ENCODE measurements around the gene MKRN2OS.
"Not testable (repeated sequence)": the region's sequence is repeated elsewhere in the genome, so short reads cannot be mapped to it uniquely, and the experiment has no call there.

MKRN2OS gene

GRCh38 chr3:12549971-12550760 is 4.9 kb upstream of the MKRN2OS start:
- Mint-ChIP-seq H3K27ac (no peak overlapping the region), H3K4me1 (no peaks in the 10 kb centered on the region), H3K9me3 (no peaks in the 10 kb centered on the region), H3K36me3 (no peaks in the 10 kb centered on the region), H3K4me3 (no peak overlapping the region)
- DNase-seq (ENCODE audit: low spot score in 2 of 2) (no peak), ATAC-seq (no peak)

DNA sequence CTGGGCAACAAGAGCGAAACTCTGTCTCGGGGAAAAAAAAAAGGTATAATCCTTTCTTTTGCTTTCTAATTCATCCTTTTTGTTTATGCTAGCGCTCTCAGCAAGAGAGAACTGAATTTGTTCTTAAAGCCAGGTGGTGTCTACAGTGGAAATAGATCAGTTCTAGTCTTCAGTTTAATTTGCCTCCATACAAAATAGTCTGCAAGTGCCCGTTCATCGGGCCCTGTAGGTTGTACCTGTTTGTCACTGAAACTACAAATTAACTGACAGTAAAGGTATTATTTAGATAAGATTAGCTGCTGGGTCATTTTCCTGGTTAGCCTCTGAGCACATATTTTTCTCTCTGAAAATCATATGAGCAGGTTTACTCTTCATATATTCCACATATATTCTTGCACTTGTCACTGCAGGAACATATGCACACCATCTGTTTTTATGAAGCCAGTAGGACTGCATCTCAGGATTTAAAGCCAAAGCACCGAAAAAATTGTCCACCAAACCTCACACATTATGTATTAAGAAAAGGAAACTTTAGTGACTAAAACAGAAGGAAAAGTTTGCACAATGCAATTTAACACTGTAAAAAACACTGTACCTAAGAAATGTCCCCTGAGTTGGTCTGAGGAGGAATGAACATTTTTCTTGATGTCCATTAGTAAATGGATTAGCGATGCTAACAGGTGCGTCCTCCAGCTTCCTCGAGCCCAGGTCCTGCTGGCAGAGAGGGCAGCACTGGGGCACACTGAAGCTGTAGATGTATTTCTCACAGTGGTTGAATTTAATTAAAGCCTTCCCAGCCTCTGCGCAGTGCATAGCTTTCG is 437 bp downstream of the MKRN2OS start:
- Mint-ChIP-seq H3K9me3 (no peaks in the 10 kb centered on the region), H3K4me1 (no peaks in the 10 kb centered on the region), H3K4me3 (no peak overlapping the region), H3K27ac (no peak overlapping the region), H3K36me3 (no peaks in the 10 kb centered on the region)
- ATAC-seq (no peak), DNase-seq (ENCODE audit: low spot score in 2 of 2) (no peak)

DNA sequence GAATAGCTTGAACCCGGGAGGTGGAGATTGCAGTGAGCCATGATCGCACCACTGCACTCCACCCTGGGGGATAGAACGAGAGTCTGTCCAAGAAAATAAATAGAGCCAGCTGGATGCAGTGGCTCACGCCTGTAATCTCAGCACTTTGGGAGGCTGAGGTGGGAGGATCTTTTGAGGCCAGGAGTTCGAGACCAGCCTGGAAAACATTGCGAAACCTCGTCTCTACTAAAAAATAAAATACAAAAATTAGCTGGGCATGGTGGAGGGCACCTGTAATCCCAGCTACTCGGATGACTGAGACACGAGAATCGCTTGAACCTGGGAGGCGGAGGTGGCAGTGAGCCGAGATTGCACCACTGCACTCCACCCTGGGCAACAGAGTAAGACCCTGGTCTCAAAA is 1.8 kb downstream of the MKRN2OS start:
- not testable (repeated sequence) for H3K4me3 Mint-ChIP-seq; H3K27ac Mint-ChIP-seq; H3K9me3 Mint-ChIP-seq; H3K36me3 Mint-ChIP-seq; ATAC-seq; DNase-seq (ENCODE audit: low spot score in 2 of 2); H3K4me1 Mint-ChIP-seq

- no peaks in the 10 kb centered on the region for H3K4me1 Mint-ChIP-seq
- ATAC-seq = no peak
- H3K36me3 Mint-ChIP-seq = peaks cover 7% of the 10 kb centered on the region
- H3K9me3 Mint-ChIP-seq = no peaks in the 10 kb centered on the region
- H3K4me3 Mint-ChIP-seq = no peak overlapping the region
- DNase-seq (ENCODE audit: low spot score in 2 of 2) = no peak
- no peak overlapping the region for H3K27ac Mint-ChIP-seq
Measured at GRCh38 chr3:12541625-12542024, 3.7 kb downstream of the MKRN2OS start.

DNA sequence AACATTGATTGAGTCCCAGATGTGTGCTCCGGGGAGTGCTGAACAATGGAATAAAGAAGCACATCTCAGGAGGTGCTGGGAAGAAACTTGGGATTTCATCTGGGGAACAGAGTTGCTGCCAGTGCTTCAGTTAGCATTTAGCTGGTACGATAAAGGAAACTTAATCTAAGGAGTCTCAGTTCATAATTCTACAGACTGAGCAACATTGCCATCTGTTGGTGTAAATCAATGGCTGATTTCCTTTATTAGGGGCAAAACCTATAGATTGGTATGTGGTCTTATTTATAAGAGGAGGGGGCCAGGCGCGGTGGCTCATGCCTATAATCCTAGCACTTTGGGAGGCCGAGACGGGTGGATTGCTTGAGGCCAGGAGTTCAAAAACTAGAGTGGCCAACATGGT is 8.9 kb downstream of the MKRN2OS start:
- H3K4me1 Mint-ChIP-seq = no peaks in the 10 kb centered on the region
- no peak overlapping the region for H3K4me3 Mint-ChIP-seq
- no peaks in the 10 kb centered on the region for H3K9me3 Mint-ChIP-seq
- no peak for DNase-seq (ENCODE audit: low spot score in 2 of 2)
- peak overlapping the region; percentile 36 for H3K27ac Mint-ChIP-seq
- H3K36me3 Mint-ChIP-seq = peaks cover 25% of the 10 kb centered on the region
- no peak for ATAC-seq

- Mint-ChIP-seq H3K4me1 (no peaks in the 10 kb centered on the region), H3K4me3 (no peak overlapping the region), H3K27ac (peak overlapping the region; percentile 7), H3K9me3 (no peaks in the 10 kb centered on the region), H3K36me3 (peaks cover 48% of the 10 kb centered on the region)
- ATAC-seq = peak; percentile 16
- DNase-seq (ENCODE audit: low spot score in 2 of 2) = no peak
Measured at GRCh38 chr3:12532182-12532581, 13.1 kb downstream of the MKRN2OS start.

- ATAC-seq (no peak), DNase-seq (ENCODE audit: low spot score in 2 of 2) (no peak)
- Mint-ChIP-seq H3K4me1 (no peaks in the 10 kb centered on the region), H3K36me3 (peaks cover 54% of the 10 kb centered on the region), H3K27ac (no peak overlapping the region), H3K9me3 (no peaks in the 10 kb centered on the region), H3K4me3 (no peak overlapping the region)
Measured at GRCh38 chr3:12527757-12528143, 17.5 kb downstream of the MKRN2OS start.

- ATAC-seq = no peak
- no peak for DNase-seq (ENCODE audit: low spot score in 2 of 2)
- H3K27ac Mint-ChIP-seq = no peak overlapping the region
- H3K4me1 Mint-ChIP-seq = no peaks in the 10 kb centered on the region
- no peak overlapping the region for H3K4me3 Mint-ChIP-seq
- no peaks in the 10 kb centered on the region for H3K9me3 Mint-ChIP-seq
- H3K36me3 Mint-ChIP-seq = peaks cover 23% of the 10 kb centered on the region
Measured at GRCh38 chr3:12522721-12523120, 22.6 kb downstream of the MKRN2OS start.

GRCh38 chr3:12521010-12521409 is 24.3 kb downstream of the MKRN2OS start:
- DNase-seq (ENCODE audit: low spot score in 2 of 2) = no peak
- Mint-ChIP-seq H3K4me1 (no peaks in the 10 kb centered on the region), H3K4me3 (no peak overlapping the region), H3K9me3 (no peaks in the 10 kb centered on the region), H3K36me3 (peaks cover 23% of the 10 kb centered on the region), H3K27ac (no peak overlapping the region)
- ATAC-seq = no peak

GRCh38 chr3:12518261-12519028 is 26.9 kb downstream of the MKRN2OS start:
- no peak overlapping the region for H3K4me3 Mint-ChIP-seq

DNA sequence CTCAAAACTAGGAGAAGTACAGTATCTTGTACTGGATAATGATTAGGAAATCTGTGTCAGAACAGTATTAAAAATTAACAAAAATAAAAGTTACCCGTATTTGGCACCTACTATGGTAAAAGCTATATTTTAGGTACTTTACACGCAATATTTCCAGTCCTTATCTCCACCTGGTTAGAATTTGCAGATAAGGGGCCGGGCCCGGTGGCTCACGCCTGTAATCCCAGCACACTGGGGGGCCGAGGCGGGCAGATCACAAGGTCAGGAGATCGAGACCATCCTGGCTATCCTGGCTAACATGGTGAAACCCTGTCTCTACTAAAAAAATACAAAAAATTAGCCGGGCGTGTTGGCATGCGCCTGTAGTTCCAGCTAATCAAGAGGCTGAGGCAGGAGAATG is 28.4 kb downstream of the MKRN2OS start:
- no peak for ATAC-seq
- H3K36me3 Mint-ChIP-seq = peaks cover 11% of the 10 kb centered on the region

More at GRCh38 chr3:12518261-12519028, 26.9 kb downstream of the MKRN2OS start:
- Mint-ChIP-seq H3K36me3 (peaks cover 9% of the 10 kb centered on the region), H3K4me1 (no peaks in the 10 kb centered on the region), H3K9me3 (no peaks in the 10 kb centered on the region), H3K27ac (no peak overlapping the region)
- ATAC-seq (no peak), DNase-seq (ENCODE audit: low spot score in 2 of 2) (no peak)

DNA sequence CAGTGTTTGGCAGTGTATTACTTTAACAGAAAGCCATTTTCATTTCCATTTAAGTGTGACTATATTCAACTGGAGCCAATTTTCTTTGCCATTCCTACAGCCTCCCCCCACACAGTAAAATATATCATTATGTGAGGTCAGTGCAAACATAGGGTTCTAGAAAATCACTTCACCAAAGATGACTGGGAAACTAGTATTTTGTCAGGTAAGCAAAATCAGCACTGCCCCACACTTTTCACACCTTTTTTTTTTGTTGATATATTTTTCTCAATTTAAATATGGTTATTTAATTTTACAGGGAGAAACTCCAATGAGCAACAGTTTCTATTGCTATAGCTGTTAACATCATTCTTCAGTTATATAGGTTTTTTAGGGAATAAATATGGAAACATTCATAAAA is 29.7 kb downstream of the MKRN2OS start:
- H3K9me3 Mint-ChIP-seq = no peaks in the 10 kb centered on the region
- H3K27ac Mint-ChIP-seq = no peak overlapping the region
- no peak for DNase-seq (ENCODE audit: low spot score in 2 of 2)
- H3K36me3 Mint-ChIP-seq = peaks cover 16% of the 10 kb centered on the region
- no peak for ATAC-seq
- H3K4me3 Mint-ChIP-seq = no peak overlapping the region
- H3K4me1 Mint-ChIP-seq = no peaks in the 10 kb centered on the region

More for the DNA sequence above, 28.4 kb downstream of the MKRN2OS start:
- no peak for DNase-seq (ENCODE audit: low spot score in 2 of 2)
- Mint-ChIP-seq H3K4me1 (no peaks in the 10 kb centered on the region), H3K27ac (no peak overlapping the region), H3K9me3 (no peaks in the 10 kb centered on the region), H3K4me3 (no peak overlapping the region)

- Mint-ChIP-seq H3K4me3 (no peak overlapping the region), H3K9me3 (no peaks in the 10 kb centered on the region), H3K36me3 (peaks cover 10% of the 10 kb centered on the region), H3K4me1 (no peaks in the 10 kb centered on the region), H3K27ac (peak overlapping the region; percentile 45)
- ATAC-seq (no peak), DNase-seq (ENCODE audit: low spot score in 2 of 2) (no peak)
Measured at GRCh38 chr3:12513694-12514446, 31.4 kb downstream of the MKRN2OS start.

DNA sequence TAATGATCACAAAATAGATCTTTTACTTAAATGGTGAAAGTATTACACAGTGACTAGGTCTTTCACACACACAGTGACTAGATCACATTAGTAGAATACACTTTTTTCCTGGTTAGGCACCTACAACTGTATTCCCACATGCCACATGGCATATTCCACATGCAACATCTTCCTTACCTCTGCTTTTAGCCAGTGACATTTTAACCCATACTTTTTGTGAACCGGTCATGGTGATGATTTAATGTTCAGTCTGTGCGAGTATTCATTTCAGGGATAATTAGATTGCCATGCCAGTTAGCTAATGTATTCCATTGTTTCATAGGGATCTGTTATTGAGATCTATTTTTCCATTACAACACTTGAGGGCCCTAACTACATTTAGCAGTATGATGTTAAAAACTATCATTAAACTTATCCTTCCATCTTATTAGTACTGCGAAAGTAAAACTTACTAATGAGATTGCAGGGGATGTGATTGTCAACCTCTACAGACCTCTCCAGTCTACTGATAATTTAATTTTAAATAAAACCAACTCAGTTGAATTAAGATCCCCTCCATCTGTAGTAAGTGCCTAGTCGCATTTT is 32.7 kb downstream of the MKRN2OS start:
- H3K4me1 Mint-ChIP-seq = no peaks in the 10 kb centered on the region
- ATAC-seq = no peak

More for the DNA sequence above, 32.7 kb downstream of the MKRN2OS start:
- no peak for DNase-seq (ENCODE audit: low spot score in 2 of 2)
- Mint-ChIP-seq H3K9me3 (no peaks in the 10 kb centered on the region), H3K27ac (no peak overlapping the region), H3K4me3 (no peak overlapping the region), H3K36me3 (peaks cover 10% of the 10 kb centered on the region)

Data from stimulated activated effector memory CD8-positive, alpha-beta T cell treated with anti-CD3 and anti-CD28 coated beads, Interleukin-12 subunit alpha, Interleukin-12 subunit beta, amount 100 ng/mL, for 72 hours (primary cell).